Tibial nerve (tissue), 4 donors: Measurements from ENCODE around the gene HNRNPU. TPM values are rescaled to one million over a fixed set of nuclear protein-coding genes. Genes with fewer than 3 reads are reported as not detected.
A peak's percentile ranks its signal among the peaks of the same experiment; 100 is the strongest.

ENCODE experiments used
- DNase-seq, 2 donors: peaks; one replicate each; pipeline ENCODE4 v3.0.0-alpha.2; 2019; ENCODE audit warnings: low spot score in 2 of 2
- H3K27ac ChIP-seq, 4 donors: fragments of 200-600 bp; sonication (generic) in 3 of 4; one replicate each; pipeline ENCODE4 v1.5.1; 2017 to 2019; ENCODE audit warnings: mild to moderate bottlenecking in 1 of 4
- H3K27me3 ChIP-seq, 2 donors: fragments of 200-600 bp; sonication (generic) in 1 of 2; one replicate each; pipeline versions ENCODE4 v1.5.1 to v1.6.0; 2017 to 2019
- H3K36me3 ChIP-seq, 3 donors: fragments of 200-600 bp; sonication (generic); one replicate each; pipeline ENCODE4 v1.5.1; 2018 to 2019
- H3K4me1 ChIP-seq, 4 donors: fragments of 200-600 bp; sonication (generic) in 3 of 4; one replicate each; pipeline ENCODE4 v1.5.1; 2017 to 2019
- H3K4me3 ChIP-seq, 4 donors: fragments of 200-600 bp; sonication (generic) in 3 of 4; one replicate each; pipeline ENCODE4 v1.5.1; 2017 to 2019; ENCODE audit warnings: mild to moderate bottlenecking in 1 of 4, moderate library complexity in 1 of 4
- H3K9me3 ChIP-seq, 4 donors: fragments of 200-600 bp; sonication (generic) in 3 of 4; one replicate each; pipeline ENCODE4 v1.5.1; 2017 to 2019
- EP300 ChIP-seq, 2 donors: sonication (generic); formaldehyde crosslinking; IDR thresholded peaks; one replicate each; pipeline ENCODE4 v1.6.1; 2017; ENCODE audit warnings: antibody characterized with exemption in 2 of 2, mild to moderate bottlenecking in 1 of 2
- POLR2A ChIP-seq, 2 donors: fragments of 450-650 bp; IDR thresholded peaks; one replicate each; pipeline ENCODE4 v1.6.1; 2017; ENCODE audit warnings: antibody characterized with exemption in 2 of 2, mild to moderate bottlenecking in 2 of 2, moderate library complexity in 2 of 2
- WGBS, 2 donors: methylation state at CpG; one replicate each; pipeline ENCODE4 v1.1.5; 2018; 5-methylcytosine and 5-hydroxymethylcytosine counted together
- total RNA-seq, 4 donors: library from RNA; depleted of rRNA; stranded (reverse); fragments of >200 nt; gene quantifications; one replicate each; pipeline ENCODE4 v1.1.0, GENCODE V29; 2016
- TF ChIP-seq, protein P1 (sequence below), 5 experiments: fragments of 200-600 bp in 3 of 5; fragments of 450-650 bp in 2 of 5; sonication (generic) in 3 of 5; IDR thresholded peaks; one replicate each; pipeline ENCODE4 v1.5.1; 2016 to 2019; ENCODE audit warnings: antibody characterized with exemption in 5 of 5, mild to moderate bottlenecking in 3 of 5, moderate library complexity in 2 of 5

The HNRNPU gene
- total RNA-seq, 4 donors from 2014 or later, result 344 to 503 (median 410) TPM

DNA sequence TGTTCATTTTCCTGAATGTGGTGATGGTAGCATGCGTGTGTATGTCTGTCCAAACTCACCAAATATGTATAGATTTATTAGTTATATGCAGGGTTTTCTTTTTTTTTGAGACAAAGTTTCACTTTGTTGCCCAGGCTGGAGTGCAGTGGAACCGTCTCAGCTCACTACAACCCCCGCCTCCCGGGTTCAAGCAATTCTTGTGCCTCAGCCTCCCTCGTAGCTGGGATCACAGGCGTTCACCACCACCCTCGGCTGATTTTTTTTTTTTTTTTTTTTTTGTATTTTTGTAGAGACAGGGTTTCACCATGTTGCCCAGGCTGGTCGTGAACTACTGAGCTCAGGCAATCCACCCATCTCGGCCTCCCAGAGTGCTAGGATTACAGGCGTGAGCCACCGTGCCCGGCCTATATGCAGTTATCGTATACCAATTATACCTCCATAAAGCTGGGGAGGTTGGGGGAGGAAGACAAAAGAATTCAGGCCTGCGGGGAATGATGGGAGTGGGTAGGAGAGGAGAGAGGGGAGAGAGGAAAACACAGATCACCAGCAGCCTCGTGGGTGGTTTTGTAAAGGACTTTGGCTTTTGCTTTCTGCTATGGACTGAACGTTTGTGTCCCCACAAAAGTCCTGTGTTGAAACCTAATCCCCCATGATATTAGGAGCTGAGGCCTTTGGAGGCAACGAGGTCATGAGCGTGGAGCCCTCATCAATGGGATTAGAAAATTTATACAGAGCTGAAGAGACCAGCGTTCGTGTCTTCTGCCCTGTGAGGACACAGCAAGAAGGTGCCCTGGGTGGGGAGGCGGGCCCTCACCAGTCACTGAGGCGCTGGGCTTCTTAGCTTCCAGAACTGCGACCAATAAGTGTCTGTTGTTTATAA is 4.4 kb upstream of the HNRNPU start:
- H3K4me1 ChIP-seq, result peaks cover 0 to 11% (median 5%) of the 10 kb centered on the region in 4 donors
- H3K27ac ChIP-seq, result no peak overlapping the region
- H3K36me3 ChIP-seq, result peaks cover 0 to 1% (median 0%) of the 10 kb centered on the region in 3 donors
- WGBS, 2 donors, result 84 to 88% methylated on average over 23 of the region's 23 CpGs
- H3K4me3 ChIP-seq, result no peak overlapping the region
- no peak for DNase-seq
- TF ChIP-seq, protein P1, sequence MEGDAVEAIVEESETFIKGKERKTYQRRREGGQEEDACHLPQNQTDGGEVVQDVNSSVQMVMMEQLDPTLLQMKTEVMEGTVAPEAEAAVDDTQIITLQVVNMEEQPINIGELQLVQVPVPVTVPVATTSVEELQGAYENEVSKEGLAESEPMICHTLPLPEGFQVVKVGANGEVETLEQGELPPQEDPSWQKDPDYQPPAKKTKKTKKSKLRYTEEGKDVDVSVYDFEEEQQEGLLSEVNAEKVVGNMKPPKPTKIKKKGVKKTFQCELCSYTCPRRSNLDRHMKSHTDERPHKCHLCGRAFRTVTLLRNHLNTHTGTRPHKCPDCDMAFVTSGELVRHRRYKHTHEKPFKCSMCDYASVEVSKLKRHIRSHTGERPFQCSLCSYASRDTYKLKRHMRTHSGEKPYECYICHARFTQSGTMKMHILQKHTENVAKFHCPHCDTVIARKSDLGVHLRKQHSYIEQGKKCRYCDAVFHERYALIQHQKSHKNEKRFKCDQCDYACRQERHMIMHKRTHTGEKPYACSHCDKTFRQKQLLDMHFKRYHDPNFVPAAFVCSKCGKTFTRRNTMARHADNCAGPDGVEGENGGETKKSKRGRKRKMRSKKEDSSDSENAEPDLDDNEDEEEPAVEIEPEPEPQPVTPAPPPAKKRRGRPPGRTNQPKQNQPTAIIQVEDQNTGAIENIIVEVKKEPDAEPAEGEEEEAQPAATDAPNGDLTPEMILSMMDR (IDR thresholded peaks at IDR 0.05), result no peak
- no peaks in the 10 kb centered on the region for H3K9me3 ChIP-seq
- H3K27me3 ChIP-seq, result no peaks in the 10 kb centered on the region

DNA sequence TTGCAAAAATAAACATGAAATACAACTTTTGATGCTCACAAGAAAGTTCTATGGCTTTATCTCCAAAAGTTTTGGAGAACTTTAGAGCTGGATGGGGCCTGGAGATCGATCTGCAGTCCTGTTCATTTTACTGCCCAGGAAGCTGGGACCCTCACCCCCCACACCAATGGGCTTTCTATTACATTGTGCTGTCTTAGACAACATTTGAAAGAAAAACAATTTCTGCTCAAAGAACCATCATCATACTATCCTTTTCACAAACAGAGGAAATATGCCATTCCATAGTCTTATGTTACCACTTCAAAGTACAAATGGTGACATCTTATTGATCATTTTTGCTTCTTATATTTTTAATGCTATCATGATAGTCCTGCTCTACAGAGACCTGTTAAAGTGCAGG is 2.0 kb upstream of the HNRNPU start:
- H3K4me3 ChIP-seq, result no peak overlapping the region
- H3K27ac ChIP-seq, result peak overlapping the region; percentile 100
- H3K9me3 ChIP-seq, result no peaks in the 10 kb centered on the region
- no peaks in the 10 kb centered on the region for H3K27me3 ChIP-seq
- 62 to 75% methylated on average over 1 of the region's 1 CpG for WGBS, 2 donors
- peaks cover 0 to 18% (median 11%) of the 10 kb centered on the region in 4 donors for H3K4me1 ChIP-seq
- DNase-seq, result no peak
- TF ChIP-seq EP300 (IDR thresholded peaks at IDR 0.05) (no peak), POLR2A (IDR thresholded peaks at IDR 0.05) (no peak)
- TF ChIP-seq, protein P1 (IDR thresholded peaks at IDR 0.05), result no peak
- peaks cover 0 to 5% (median 0%) of the 10 kb centered on the region in 3 donors for H3K36me3 ChIP-seq

DNA sequence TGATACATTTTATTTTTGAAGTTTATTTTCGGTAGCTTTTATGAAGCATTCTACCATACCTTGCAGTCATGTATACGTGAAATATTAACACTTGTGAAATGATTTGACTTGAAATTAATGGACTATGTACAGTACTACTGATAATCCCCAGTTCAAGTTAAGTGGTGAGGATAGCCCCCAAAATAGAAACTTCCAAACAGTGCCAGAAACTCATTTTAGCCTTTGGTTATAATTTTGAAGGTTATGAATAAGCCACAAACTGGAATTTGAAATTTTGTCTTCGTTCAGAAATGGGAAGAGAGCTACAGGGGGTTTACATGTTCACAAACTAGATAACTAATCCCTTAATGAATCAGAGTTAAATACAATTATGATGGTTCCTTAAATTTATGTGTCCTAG is 1.5 kb upstream of the HNRNPU start:
- H3K27me3 ChIP-seq, result no peaks in the 10 kb centered on the region
- no peaks in the 10 kb centered on the region for H3K9me3 ChIP-seq
- DNase-seq, result no peak
- peaks cover 0 to 5% (median 3%) of the 10 kb centered on the region in 3 donors for H3K36me3 ChIP-seq
- WGBS, 2 donors, result 53 to 62% methylated on average over 3 of the region's 3 CpGs
- TF ChIP-seq, protein P1 (IDR thresholded peaks at IDR 0.05), result no peak
- no peak for TF ChIP-seq POLR2A (IDR thresholded peaks at IDR 0.05)
- no peak for TF ChIP-seq EP300 (IDR thresholded peaks at IDR 0.05)
- H3K4me1 ChIP-seq, result peaks cover 0 to 23% (median 17%) of the 10 kb centered on the region in 4 donors
- H3K27ac ChIP-seq, result peak overlapping the region; percentile 100
- no peak overlapping the region for H3K4me3 ChIP-seq

DNA sequence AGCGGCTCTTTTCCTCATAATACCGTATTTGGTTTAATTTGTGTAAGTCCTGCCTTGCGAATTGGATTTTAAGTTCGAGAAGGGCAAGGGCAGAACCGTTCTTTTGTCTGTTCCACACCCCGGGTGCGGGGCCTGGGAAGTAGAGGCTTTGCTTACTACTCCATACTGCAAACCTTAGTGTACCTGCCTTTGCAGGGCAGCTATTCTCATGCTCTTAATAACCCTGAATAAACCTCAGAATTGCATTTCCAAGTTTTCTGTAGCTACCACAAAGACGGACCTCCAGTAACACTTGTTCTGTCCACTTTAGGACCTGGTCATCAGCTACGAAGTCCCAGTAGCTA is 657 bp upstream of the HNRNPU start:
- Histone ChIP-seq H3K36me3 (peaks cover 0 to 9% (median 6%) of the 10 kb centered on the region in 3 donors), H3K4me1 (peaks cover 0 to 31% (median 25%) of the 10 kb centered on the region in 4 donors), H3K4me3 (peak overlapping the region; percentile 95 to 100 (median 97)), H3K27me3 (no peaks in the 10 kb centered on the region), H3K9me3 (no peaks in the 10 kb centered on the region), H3K27ac (peak overlapping the region; percentile 100)
- 9 to 10% methylated on average over 9 of the region's 9 CpGs for WGBS, 2 donors
- TF ChIP-seq EP300 (IDR thresholded peaks at IDR 0.05), result no peak
- no peak for DNase-seq

DNA sequence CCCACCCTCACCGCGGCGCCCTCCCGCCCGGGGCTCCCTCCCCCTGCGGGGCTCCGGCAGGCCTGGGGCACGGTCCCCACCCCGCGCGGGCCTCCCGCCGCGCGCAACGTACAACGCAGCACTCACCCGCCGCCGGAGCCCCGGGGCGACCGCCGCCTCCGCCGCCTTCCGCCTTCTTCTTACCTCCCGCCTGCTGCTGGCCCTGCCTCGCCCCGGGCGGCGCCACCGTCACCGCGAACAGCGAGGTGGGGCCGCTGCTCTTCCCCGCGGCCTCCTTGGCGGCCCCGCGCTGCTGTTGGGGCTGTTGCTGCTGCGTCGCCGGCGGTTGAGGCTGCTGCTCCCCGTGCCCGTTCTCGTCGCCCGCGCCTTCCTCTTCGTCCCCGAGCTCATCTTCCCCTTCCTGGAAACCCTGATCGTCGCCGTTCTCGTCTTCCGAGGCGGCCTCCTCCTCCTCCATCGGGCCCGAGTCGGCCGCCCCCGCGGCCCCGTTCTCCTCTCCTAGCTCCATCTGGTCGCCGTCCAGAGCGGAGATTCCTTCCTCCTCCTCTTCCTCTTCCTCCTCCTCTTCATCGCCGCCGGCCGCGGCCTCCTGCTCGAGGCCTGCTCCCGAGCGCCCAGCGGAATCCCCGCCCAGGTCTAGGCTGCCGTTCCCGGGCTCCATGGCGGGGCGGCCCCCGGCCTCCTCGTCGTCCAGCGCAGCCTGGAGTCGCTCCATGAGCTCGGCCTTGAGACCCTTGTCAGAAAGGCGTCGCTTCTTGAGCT is 671 bp downstream of the HNRNPU start:
- DNase-seq, result peak; percentile 14 to 24
- peak overlapping the region; percentile 100 for H3K27ac ChIP-seq
- no peaks in the 10 kb centered on the region for H3K27me3 ChIP-seq
- H3K4me1 ChIP-seq, result peaks cover 0 to 44% (median 38%) of the 10 kb centered on the region in 4 donors
- WGBS, 2 donors, result 0 to 1% methylated on average over 59 to 70 of the region's 92 CpGs
- H3K36me3 ChIP-seq, result peaks cover 0 to 21% (median 6%) of the 10 kb centered on the region in 3 donors
- H3K4me3 ChIP-seq, result peak overlapping the region; percentile 95 to 100 (median 97)
- H3K9me3 ChIP-seq, result no peaks in the 10 kb centered on the region
- TF ChIP-seq POLR2A (IDR thresholded peaks at IDR 0.05), result no peak
- TF ChIP-seq EP300 (IDR thresholded peaks at IDR 0.05), result no peak
- TF ChIP-seq, protein P1 (IDR thresholded peaks at IDR 0.05), result no peak
